Adipocyte (in vitro differentiated cells): Measurements from ENCODE around the gene CD63.

Experiments
- DNase-seq: peaks from one replicate; pipeline ENCODE4 v3.0.0-alpha.2; 2015; ENCODE audit warnings: low read depth
- H3K27me3 ChIP-seq: replicated peaks from 2 replicates; pipeline ENCODE4 v1.7.0; 2013; ENCODE audit warnings: mild to moderate bottlenecking, low read length, moderate library complexity; ENCODE audit not compliant: control insufficient read depth, insufficient read depth
- H3K36me3 ChIP-seq: 2 replicates; pipeline ENCODE4 v1.7.0; 2013; ENCODE audit warnings: low read length, mild to moderate bottlenecking, moderate library complexity; ENCODE audit not compliant: control insufficient read depth, insufficient read depth, severe bottlenecking
- H3K4me1 ChIP-seq: 2 replicates; pipeline ENCODE4 v1.7.0; 2013; ENCODE audit warnings: mild to moderate bottlenecking, low read length, moderate library complexity; ENCODE audit not compliant: control insufficient read depth, insufficient read depth
- H3K4me3 ChIP-seq: 2 replicates; pipeline ENCODE4 v1.7.0; 2013; ENCODE audit warnings: mild to moderate bottlenecking, low read length, moderate library complexity
- H3K9ac ChIP-seq: 2 replicates; pipeline ENCODE4 v1.7.0; 2013; ENCODE audit warnings: mild to moderate bottlenecking, low read length, moderate library complexity
- H3K9me3 ChIP-seq: 2 replicates; pipeline ENCODE4 v1.7.0; 2013; ENCODE audit warnings: mild to moderate bottlenecking, low read length, moderate library complexity; ENCODE audit not compliant: control insufficient read depth

CD63 gene

GRCh38 chr12:55681142-55682077, 47.4 kb downstream of the CD63 start:
- Histone ChIP-seq H3K9me3 (no peaks in the 10 kb centered on the region), H3K27me3 (no peaks in the 10 kb centered on the region), H3K36me3 (peaks cover 22% of the 10 kb centered on the region), H3K4me3 (peak overlapping the region; percentile 57), H3K4me1 (peaks cover 14% of the 10 kb centered on the region), H3K9ac (peak overlapping the region; percentile 52)
- peak; percentile 49 for DNase-seq

GRCh38 chr12:55679691-55680090, 49.1 kb downstream of the CD63 start:
- H3K9me3 ChIP-seq = no peaks in the 10 kb centered on the region
- H3K4me1 ChIP-seq = peaks cover 14% of the 10 kb centered on the region
- DNase-seq = no peak
- H3K27me3 ChIP-seq = no peaks in the 10 kb centered on the region
- no peak overlapping the region for H3K4me3 ChIP-seq
- H3K36me3 ChIP-seq = peaks cover 5% of the 10 kb centered on the region
- H3K9ac ChIP-seq = no peak overlapping the region

GRCh38 chr12:55676707-55677106, 52.1 kb downstream of the CD63 start:
- Histone ChIP-seq H3K4me3 (no peak overlapping the region), H3K9ac (no peak overlapping the region), H3K27me3 (no peaks in the 10 kb centered on the region), H3K9me3 (no peaks in the 10 kb centered on the region), H3K36me3 (no peaks in the 10 kb centered on the region), H3K4me1 (peaks cover 6% of the 10 kb centered on the region)
- no peak for DNase-seq

- Histone ChIP-seq H3K4me3 (no peak overlapping the region), H3K9ac (no peak overlapping the region), H3K4me1 (no peaks in the 10 kb centered on the region), H3K27me3 (no peaks in the 10 kb centered on the region), H3K36me3 (no peaks in the 10 kb centered on the region), H3K9me3 (no peaks in the 10 kb centered on the region)
- DNase-seq = no peak
Observed at GRCh38 chr12:55675666-55676065, 53.1 kb downstream of the CD63 start.
